HG03342 (cell line): ENCODE measurements around the gene DUSP6.
A peak's percentile ranks its signal among the peaks of the same experiment; 100 is the strongest.
"Not testable (repeated sequence)": the region's sequence is repeated elsewhere in the genome, so short reads cannot be mapped to it uniquely, and the experiment has no call there.

Experiments used
- ATAC-seq: cut with Tn5 transposase; IDR thresholded peaks from one replicate; pipeline ENCODE4 v1.9.1; 2021; ENCODE audit warnings: mild to moderate bottlenecking, moderate library complexity; ENCODE audit not compliant: unreplicated experiment

Gene DUSP6

GRCh38 chr12:89351489-89352241 is 636 bp downstream of the DUSP6 start:
- peak; percentile 13 for ATAC-seq

DNA sequence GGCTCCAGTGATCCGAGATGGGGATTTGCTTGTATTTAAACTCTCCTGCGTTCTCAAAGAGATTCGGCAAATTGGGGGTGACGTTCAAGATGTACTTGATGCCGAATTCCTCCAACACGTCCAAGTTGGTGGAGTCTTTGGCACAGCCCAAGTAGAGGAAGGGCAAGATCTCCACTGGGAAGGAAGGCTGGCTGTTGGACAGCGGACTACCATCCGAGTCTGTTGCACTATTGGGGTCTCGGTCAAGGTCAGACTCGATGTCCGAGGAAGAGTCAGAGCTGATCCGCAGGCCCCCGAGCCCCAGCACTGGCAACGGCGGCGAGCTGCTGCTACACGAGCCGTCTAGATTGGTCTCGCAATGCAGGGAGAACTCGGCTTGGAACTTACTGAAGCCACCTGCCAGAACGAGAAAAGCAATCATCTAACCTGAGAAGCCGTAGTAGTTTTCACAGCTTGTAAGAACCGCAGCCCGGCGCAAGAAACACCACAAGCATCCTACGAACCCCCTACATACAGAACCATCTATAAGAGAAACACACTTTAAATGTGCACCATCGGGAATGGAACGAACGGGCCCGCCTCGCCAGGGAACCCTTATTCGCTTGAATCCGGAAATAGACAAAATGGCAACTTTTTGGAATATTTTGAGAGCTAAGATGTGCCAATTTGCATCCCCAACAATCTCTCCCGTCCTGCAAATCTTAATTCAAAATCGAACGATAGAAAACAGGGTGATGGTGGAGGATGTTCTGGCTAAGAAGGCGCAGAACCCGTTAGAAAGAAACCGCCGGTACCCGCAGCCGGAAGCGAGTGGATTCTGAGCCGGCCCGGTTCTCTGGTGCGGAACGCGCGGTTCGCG is 1.4 kb downstream of the DUSP6 start:
- no peak for ATAC-seq

- no peak for ATAC-seq
Measured at GRCh38 chr12:89350260-89350629, 2.1 kb downstream of the DUSP6 start.

DNA sequence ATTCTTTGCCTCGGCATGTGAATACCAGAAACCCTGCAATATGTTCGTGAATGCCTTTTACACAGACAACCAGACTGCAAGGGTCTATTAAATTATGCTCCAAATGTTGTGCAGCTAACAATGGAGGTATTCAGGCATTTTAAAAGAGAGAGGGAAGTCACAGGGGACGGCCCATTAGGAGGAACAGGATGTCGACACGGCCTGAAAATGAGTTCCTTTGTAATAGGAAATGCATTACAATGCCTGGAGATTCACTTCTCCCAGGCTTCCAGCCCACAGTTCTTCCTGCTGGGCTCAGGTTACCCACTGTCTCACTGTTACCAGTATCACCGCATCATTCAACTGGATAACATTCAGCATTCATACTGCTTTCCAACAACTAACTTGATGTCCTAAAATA is 2.5 kb downstream of the DUSP6 start:
- no peak for ATAC-seq

- ATAC-seq: no peak
Measured at GRCh38 chr12:89348894-89349699, 3.2 kb downstream of the DUSP6 start.

GRCh38 chr12:89347325-89347829 is 4.9 kb downstream of the DUSP6 start:
- no peak for ATAC-seq

GRCh38 chr12:89346741-89347324 is 5.5 kb downstream of the DUSP6 start:
- peak; percentile 4 for ATAC-seq

- ATAC-seq: peak; percentile 97
Measured at GRCh38 chr12:89345830-89346740, 6.2 kb downstream of the DUSP6 start.

DNA sequence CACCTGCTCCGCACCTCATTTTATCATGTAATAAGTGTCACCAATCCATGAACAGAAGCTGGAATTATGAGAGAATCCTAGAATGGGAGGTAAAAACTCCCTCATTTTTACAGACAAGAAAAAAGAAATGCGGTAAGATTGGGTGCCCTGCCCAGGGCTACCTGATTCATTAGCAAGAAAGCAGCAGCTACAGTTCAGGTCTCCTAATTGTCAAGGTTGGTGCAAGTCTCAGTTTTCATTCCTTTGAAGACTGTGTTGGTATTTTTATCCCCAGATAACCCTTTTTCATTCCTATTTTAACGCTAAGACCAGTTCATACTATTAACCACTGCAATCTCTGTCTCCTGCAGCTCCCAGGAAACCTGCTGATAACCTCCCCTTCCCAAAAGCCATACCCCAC is 6.9 kb downstream of the DUSP6 start:
- ATAC-seq: no peak

DNA sequence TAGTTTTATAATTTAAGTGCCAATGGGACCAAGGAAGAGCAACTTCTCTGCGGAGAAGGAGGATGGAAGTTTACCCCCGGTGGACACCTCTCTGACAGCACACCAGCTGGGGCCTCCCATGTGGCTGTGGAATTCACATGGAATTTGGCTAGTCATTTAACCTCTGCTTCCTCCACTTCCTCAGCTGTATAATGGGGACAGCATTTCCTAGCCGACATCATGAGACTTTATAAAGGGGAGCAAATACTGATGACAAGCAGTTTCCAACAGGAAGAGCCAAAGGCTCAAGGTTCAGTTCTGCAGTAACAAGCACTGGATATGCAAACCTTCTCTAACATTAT is 7.5 kb downstream of the DUSP6 start:
- ATAC-seq: no peak

DNA sequence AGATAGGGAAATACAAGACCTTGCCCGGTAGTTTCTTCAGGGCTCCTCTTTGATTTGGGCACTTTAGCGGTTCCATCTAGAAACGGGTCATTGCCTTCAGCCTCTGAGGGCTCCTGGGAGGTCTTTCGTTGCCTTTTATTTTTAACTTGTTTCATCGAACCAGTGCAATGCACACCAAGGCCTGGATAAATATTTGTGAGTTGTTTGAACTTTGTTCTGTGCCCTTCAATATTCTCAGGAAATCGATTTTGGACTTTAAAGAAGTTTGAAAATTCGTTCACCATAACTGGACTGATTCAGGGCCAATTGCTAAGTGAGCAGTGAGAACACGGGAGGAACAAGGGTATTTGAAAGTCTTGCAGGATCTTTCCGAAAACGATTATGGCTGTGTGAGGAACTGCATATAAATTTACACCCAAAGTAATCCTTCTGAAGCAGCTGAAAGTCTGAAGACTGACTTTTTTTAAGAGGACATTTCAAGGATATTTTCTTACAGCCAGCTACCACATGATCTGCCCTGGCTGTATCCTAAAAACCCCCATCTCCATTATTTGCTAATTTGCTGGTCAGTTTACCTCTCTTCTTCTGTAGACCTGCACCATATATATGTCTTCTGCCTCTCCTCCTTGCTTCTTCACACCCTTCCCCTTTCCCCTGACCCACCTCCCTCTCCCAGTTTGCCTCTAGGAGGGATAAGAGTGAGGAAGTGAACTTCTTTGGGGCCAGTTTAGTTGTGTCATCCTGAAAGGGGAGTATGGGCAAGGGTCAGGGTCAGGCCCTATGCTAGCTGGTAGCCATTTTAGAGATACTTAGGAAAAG is 8.0 kb downstream of the DUSP6 start:
- ATAC-seq: no peak

DNA sequence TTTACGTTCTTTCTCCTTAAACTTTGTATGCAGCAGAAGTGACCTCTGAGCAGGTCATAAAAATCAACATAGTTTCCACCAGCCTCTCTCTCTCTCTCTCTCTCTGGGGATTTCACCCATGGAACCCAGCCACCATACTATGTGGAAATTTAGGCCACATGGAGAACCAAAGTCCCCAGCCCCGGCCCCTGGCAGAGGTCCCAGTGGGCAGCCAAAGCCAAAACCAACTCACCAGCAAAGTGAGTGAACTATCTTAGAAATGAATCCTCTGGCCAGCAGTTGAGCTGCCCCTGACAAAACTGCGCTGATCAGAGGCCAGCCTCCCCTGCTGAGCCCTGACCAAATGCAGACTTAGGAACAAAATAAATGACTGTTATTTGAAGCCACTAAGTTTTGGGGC is 9.2 kb downstream of the DUSP6 start:
- no peak for ATAC-seq

- no peak for ATAC-seq
Measured at GRCh38 chr12:89340861-89341260, 11.4 kb downstream of the DUSP6 start.

DNA sequence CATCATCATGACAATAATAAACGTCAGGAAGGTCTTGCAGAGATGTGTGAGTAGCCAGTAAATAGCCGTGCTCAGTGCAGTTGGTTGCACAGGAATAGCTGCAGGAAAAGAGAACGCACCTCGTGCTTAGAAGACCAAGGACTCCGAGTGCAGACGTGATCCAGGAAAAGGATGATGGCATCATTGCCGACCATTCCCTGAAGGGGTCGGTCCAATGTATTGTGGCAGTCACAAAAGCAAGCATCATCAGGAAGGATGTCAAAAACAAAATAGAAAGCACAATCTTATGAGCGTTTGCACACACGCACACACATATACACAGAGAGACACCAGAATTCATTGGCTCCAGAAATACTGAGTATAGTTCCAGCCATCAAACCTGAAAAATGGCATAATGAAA is 12.8 kb downstream of the DUSP6 start:
- ATAC-seq: no peak

DNA sequence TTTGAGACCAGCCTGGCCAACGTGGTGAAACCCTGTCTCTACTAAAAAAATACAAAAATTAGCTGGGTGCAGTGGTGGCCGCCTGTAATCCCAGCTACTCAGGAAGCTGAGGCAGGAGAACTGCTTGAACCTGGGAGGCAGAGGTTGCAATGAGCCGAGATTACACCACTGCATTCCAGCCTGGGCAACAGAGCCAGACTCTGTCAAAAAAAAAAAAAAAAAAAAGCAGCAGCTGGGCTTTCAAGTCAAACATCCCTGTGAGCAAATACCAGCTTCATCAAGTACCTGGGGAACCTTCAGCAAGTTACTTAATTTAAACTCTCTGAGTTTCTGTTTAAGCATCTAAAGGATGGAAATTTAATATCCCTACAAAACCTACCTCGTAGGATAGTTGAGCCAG is 15.2 kb downstream of the DUSP6 start:
- ATAC-seq: not testable (repeated sequence)

- no peak for ATAC-seq
Measured at GRCh38 chr12:89335452-89336244, 16.7 kb downstream of the DUSP6 start.

- no peak for ATAC-seq
Measured at GRCh38 chr12:89334548-89335169, 17.6 kb downstream of the DUSP6 start.
